Measurements from ENCODE around the gene SCG5.

SCG5 gene

DNA sequence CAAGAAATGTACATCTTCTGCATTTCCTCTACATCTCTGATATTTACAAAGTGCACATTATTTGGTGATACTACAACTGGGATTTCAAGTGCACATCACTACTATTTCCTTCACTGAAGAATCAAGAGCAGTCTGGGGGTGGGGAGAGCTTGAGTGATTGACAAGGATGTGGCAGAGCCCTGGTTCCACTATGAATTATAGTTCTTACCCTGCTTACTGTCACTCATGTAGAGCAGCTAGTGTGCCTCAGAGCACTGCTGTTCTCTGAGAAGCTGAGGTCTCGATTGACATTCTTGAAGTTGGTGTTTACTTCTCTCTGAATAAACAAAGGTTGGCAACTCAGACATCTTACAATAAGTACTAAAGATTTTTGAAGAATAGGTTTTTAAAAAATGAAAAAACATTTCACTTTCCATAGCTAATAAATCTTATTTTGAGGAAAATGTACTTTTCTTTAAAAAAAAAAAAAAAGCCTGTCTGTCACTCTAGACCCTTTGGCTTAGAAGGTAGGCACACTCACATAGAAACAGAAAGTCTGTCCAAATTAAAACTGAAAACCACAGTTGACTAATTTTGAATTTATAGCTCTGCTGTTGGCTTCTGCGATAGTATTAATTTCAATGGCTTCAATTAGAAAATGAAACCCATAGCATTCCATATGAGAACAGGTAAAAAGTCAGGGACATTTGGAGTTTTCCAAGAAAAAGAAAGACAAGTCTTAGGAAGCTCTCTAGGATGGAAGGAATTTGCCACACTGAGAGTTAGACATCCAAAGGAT, 81.8 kb downstream of the SCG5 start:
- no peak for DNase-seq (ENCODE audit: low read depth, low spot score)

DNA sequence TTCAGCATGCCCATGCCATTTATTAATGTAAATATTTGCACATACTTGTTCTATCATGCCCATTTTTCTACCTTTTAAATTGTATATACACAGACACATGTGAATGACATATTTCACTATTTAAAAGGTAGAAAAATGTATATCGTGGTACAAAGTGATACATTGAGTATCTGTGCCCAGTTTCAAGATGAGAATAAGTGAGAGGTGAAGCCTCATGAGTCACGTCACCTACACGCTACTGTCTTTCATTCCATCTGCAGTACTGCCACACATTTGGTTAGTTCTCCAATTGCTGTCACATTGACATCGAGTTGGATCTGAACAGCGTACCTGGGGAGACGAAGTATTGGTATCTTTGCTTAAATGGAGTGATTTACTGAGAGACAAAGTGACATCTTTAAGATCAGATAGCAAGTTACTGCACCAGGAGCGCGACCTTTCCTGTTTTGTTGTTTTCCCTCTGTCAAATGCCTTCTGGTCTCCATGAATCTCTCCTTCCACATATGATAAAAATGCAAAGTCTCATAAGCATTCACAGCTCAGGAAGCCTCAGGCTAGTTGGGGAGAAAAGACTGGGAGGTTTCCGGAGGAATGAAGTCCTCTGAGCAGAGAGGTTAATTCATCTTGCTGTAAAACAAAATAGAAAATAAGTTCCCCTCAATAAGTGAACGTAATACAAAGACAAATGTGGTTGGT, 88.3 kb downstream of the SCG5 start:
- DNase-seq (ENCODE audit: low read depth, low spot score) = no peak

DNA sequence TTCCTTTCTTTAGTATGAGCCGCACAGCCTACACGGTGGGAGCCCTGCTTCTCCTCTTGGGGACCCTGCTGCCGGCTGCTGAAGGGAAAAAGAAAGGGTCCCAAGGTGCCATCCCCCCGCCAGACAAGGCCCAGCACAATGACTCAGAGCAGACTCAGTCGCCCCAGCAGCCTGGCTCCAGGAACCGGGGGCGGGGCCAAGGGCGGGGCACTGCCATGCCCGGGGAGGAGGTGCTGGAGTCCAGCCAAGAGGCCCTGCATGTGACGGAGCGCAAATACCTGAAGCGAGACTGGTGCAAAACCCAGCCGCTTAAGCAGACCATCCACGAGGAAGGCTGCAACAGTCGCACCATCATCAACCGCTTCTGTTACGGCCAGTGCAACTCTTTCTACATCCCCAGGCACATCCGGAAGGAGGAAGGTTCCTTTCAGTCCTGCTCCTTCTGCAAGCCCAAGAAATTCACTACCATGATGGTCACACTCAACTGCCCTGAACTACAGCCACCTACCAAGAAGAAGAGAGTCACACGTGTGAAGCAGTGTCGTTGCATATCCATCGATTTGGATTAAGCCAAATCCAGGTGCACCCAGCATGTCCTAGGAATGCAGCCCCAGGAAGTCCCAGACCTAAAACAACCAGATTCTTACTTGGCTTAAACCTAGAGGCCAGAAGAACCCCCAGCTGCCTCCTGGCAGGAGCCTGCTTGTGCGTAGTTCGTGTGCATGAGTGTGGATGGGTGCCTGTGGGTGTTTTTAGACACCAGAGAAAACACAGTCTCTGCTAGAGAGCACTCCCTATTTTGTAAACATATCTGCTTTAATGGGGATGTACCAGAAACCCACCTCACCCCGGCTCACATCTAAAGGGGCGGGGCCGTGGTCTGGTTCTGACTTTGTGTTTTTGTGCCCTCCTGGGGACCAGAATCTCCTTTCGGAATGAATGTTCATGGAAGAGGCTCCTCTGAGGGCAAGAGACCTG, 89.5 kb downstream of the SCG5 start:
- no peak for DNase-seq (ENCODE audit: low read depth, low spot score)

DNA sequence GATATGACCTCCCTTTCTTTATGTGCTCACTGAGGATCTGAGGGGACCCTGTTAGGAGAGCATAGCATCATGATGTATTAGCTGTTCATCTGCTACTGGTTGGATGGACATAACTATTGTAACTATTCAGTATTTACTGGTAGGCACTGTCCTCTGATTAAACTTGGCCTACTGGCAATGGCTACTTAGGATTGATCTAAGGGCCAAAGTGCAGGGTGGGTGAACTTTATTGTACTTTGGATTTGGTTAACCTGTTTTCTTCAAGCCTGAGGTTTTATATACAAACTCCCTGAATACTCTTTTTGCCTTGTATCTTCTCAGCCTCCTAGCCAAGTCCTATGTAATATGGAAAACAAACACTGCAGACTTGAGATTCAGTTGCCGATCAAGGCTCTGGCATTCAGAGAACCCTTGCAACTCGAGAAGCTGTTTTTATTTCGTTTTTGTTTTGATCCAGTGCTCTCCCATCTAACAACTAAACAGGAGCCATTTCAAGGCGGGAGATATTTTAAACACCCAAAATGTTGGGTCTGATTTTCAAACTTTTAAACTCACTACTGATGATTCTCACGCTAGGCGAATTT, 91.2 kb downstream of the SCG5 start:
- no peak for DNase-seq (ENCODE audit: low read depth, low spot score)

DNA sequence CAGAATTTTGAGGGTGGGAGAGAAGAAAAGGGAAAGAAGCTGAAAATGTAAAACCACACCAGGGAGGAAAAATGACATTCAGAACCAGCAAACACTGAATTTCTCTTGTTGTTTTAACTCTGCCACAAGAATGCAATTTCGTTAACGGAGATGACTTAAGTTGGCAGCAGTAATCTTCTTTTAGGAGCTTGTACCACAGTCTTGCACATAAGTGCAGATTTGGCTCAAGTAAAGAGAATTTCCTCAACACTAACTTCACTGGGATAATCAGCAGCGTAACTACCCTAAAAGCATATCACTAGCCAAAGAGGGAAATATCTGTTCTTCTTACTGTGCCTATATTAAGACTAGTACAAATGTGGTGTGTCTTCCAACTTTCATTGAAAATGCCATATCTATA, 91.8 kb downstream of the SCG5 start:
- no peak for DNase-seq (ENCODE audit: low read depth, low spot score)

DNA sequence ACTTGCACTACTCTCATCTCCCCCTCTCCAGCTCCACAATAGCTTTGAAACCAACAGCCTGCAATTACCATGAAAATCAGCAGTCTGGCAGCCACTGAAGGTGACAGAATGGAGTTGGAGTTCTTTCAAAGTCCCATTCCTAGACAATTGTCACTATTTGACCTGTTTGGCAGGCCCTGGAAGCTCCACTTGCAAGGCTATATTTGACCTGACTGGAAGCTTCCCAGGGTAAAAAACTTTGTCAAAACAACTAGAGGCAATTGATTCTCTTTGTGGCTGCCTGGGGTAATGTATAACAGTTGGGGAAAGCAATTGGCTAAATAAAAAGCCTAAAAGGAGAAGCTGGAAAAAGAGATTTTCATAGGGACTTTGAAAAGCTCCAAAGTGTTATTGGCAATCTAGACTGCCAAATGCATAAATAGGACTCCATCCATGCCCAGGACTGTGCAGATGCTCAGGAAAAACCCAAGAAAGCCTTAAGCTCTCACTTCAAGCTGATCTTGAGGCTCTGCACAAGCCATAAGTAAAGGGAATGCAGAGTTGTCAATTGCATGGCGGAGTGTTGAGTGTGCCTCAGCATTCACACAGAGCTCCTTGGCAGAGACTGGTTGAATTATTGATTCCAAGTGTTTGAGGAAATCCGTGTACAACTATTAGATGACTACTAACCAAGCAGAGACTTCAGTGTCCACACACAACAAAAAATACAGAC, 94.6 kb downstream of the SCG5 start:
- DNase-seq (ENCODE audit: low read depth, low spot score) = no peak

DNA sequence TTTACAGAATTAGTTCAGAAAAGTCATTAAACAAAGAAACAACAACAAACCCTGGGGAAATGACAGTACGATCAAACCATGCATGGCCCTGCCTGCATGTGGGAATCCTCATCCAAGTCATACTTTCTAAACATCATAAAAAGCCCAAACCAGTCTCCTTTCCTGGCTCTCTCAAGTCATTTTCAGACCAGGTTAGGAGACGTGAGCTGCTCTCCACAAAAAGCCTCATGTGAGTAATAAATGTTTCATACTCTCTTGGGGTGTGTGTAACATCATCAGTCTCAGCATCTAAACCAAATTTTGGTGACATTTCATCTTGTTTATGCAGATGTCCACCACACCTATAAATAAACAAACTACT, 95.2 kb downstream of the SCG5 start:
- DNase-seq (ENCODE audit: low read depth, low spot score) = no peak

DNA sequence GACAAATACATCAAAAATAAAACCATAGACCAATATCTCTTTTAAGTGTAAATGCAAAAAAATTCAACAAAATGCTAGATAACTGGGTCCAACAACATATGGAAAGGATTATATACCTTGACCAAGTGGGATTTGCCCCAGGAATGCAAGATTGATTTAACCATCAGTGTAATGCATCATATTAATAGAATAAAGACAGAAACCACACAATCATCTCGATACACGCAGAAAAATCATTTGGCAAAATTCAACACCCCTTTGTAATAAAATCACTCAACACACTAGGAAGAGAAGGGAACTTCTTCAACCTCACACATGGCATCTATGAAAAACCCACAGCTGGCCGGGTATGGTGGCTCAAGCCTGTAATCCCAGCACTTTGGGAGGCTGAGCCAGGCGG, 95.8 kb downstream of the SCG5 start:
- no peak for DNase-seq (ENCODE audit: low read depth, low spot score)

DNA sequence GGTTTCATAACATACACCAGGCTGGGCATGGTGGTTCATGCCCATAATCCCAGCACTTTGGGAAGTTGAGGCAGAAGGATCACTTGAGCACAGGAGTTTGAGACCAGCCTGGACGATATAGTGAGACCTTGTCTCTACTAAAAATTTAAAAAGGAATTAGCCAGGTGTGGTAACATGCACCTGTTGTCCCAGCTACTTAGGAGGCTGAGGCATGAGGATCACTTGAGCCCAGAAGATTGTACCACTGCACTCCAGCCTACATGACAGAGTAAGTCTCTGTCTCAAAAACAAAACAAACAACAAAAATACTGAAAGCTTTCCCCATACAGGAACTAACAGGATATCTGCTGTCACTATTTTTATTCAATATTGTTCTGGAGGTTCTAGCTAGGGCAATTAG, 97.2 kb downstream of the SCG5 start:
- no peak for DNase-seq (ENCODE audit: low read depth, low spot score)

DNA sequence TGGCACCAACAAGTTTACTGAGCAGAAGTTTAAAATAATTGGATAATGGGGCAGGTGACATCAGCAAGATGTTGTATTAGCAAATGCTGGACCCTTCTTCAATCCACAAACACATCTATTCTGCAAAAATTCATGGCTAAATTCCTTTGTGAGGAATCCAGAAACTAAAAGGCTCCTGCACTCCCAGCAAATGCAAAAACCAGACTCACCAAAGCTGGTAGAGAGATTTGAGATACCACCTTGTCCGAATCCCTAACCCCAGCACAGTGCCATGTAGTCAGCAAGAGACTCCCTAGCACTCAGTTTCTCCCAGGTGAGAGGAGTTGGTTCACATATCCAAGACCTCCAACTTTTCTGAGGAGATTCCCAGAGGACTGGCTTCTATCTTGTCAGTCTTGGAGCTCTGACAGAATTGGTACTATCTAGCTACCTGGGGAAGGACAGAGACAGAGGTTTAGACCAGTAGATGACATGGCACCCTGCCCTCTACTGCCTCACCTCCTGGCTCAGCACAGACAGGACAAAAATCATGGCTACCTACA, 98.1 kb downstream of the SCG5 start:
- no peak for DNase-seq (ENCODE audit: low read depth, low spot score)

DNA sequence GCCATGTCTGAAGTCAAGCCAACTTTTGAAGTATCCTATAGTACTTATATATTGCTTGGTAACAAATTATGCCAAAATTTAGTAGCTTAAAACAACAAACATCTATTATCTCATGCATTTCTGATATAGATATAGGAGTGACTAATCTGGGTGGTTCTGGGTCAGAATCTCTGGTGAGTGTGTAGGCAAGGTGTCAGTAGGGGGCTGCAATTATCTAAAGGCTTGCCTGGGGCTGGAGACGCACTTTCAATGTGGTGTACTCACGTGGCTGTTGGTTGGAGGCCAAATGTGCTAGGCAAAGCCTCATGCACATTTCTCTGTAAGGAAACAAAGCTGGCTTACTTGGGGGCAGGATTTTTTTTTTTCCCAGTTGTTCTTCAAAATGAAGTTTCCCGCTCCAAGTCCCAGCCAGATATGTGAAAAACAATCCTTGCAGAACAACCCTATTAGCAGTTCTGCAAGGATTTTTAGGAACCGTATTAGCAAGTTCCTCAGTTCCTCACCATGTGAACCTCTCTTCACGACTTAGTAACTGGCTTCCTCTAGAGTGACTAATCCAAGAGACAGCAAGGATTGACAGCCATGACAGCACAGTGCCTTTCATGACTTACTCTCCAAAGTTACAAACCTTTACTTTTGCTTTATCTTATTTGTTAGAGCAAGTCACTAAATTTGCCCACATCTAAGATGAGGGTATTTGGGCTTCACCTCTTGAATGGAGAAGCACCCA, 102.1 kb downstream of the SCG5 start:
- no peak for DNase-seq (ENCODE audit: low read depth, low spot score)

DNA sequence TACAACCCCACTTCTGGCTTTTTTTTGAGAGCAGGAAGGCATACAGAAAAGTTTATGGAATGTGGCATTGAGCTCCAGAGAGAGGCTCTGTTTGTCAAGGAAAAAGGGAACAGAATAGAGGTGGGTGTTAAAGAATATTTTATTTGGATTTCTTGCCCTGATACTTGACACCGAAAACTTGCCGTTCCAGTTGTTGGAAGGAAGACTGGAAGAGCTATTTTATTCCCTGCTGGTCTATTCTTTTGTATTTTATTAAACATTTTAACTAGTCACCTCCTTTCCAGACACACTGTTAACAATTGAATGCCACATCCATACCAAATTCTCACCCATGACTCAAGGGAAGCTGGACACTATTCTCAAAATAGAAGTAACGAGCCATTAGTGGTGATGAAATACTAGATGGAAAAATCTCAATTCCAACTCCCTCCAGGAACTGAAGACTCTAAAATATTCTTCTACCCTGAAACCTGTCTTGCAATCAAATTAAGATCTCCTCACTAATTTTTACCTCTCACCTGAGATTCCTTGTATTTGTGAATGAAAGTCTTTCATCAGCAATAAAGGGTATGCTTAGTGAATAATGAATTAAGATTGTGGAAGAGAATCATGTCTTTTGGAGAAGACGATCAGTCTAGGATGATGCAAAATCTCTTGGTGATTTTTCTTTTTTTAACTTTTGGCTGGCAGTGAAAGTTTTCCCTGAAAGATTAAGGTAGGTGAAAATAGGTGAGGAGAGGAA, 104.8 kb downstream of the SCG5 start:
- no peak for DNase-seq (ENCODE audit: low read depth, low spot score)
